OCI-LY7 (cell line): Measurements from ENCODE around the gene CD58. TPM values are rescaled to one million over a fixed set of nuclear protein-coding genes. Genes with fewer than 3 reads are reported as not detected.

Source experiments
- BruUV-seq: library from RNA; stranded (reverse); fragments of 400-500 nt; replicated peaks from 2 replicates; lab custom pipeline; 2021; lab: Mats Ljungman, UMichigan
- CTCF ChIA-PET: fragments of 300-600 bp; sonication (Branson Sonifier 250); formaldehyde crosslinking; loops from one replicate; lab custom pipeline; 2022; ENCODE audit warnings: antibody characterized with exemption; ENCODE audit not compliant: unreplicated experiment; lab: Charles Lee
- POLR2A ChIA-PET: fragments of 300-600 bp; sonication (Branson Sonifier 250); formaldehyde crosslinking; loops from one replicate; lab custom pipeline; 2022; ENCODE audit warnings: antibody characterized with exemption; lab: Charles Lee
- DNase-seq: peaks from one replicate; pipeline ENCODE4 v3.0.0-alpha.2; 2015; ENCODE audit warnings: low spot score
- H2AFZ ChIP-seq: fragments of 200-600 bp; sonication (generic), shearing (Covaris generic); 2 replicates; pipeline ENCODE4 v1.6.1; 2014; ENCODE audit warnings: mild to moderate bottlenecking, antibody characterized with exemption, low read length, moderate library complexity
- H3K27ac ChIP-seq: fragments of 200-600 bp; sonication (generic); 2 replicates; pipeline ENCODE4 v1.5.1; 2014; ENCODE audit warnings: mixed run types, low read depth, mild to moderate bottlenecking, moderate library complexity, low read length, inconsistent platforms; ENCODE audit not compliant: poor library complexity, severe bottlenecking
- H3K36me3 ChIP-seq: fragments of 200-600 bp; sonication (generic); 2 replicates; pipeline ENCODE4 v1.6.1; 2014; ENCODE audit warnings: mild to moderate bottlenecking, antibody characterized with exemption, low read length, moderate library complexity, mixed read lengths; ENCODE audit not compliant: insufficient read depth
- H3K4me1 ChIP-seq: fragments of 200-600 bp; sonication (generic); 2 replicates; pipeline ENCODE4 v1.5.1; 2014; ENCODE audit warnings: mild to moderate bottlenecking, low read length; ENCODE audit not compliant: insufficient read depth, poor library complexity, severe bottlenecking
- H3K4me2 ChIP-seq: fragments of 200-600 bp; sonication (generic); 2 replicates; pipeline ENCODE4 v1.6.1; 2014; ENCODE audit warnings: mild to moderate bottlenecking, low read length
- H3K4me3 ChIP-seq: fragments of 200-600 bp; sonication (generic); 2 replicates; pipeline ENCODE4 v1.5.1; 2014; ENCODE audit warnings: mild to moderate bottlenecking, low read depth, low read length; ENCODE audit not compliant: poor library complexity, severe bottlenecking
- H3K79me2 ChIP-seq: fragments of 200-600 bp; sonication (generic); 2 replicates; pipeline ENCODE4 v1.6.1; 2016; ENCODE audit warnings: low read depth, mild to moderate bottlenecking, low read length, moderate library complexity, mixed read lengths; ENCODE audit not compliant: insufficient read depth
- H3K9me2 ChIP-seq: fragments of 200-600 bp; sonication (generic); 2 replicates; pipeline ENCODE4 v1.6.1; 2016; ENCODE audit warnings: mild to moderate bottlenecking, low read length, mixed read lengths; ENCODE audit not compliant: insufficient read depth
- H3K9me3 ChIP-seq: fragments of 200-600 bp; sonication (generic); 2 replicates; pipeline ENCODE4 v1.6.1; 2014; ENCODE audit warnings: mild to moderate bottlenecking, mixed run types, low read length, mixed read lengths
- H4K20me1 ChIP-seq: fragments of 200-600 bp; sonication (generic); 2 replicates; pipeline ENCODE4 v1.6.1; 2014; ENCODE audit warnings: mild to moderate bottlenecking, antibody characterized with exemption, low read length, moderate library complexity, mixed read lengths; ENCODE audit not compliant: insufficient read depth
- CTCF ChIP-seq: fragments of 200-600 bp; sonication (generic); conservative IDR thresholded peaks from 2 replicates; pipeline ENCODE4 v1.5.1; 2014; ENCODE audit warnings: mild to moderate bottlenecking, antibody characterized with exemption, low read length, moderate library complexity, mixed read lengths
- EZH2phosphoT487 ChIP-seq: fragments of 200-600 bp; sonication (generic); IDR thresholded peaks from 2 replicates; pipeline ENCODE4 v1.6.1; 2018; ENCODE audit warnings: low read depth, borderline replicate concordance, mild to moderate bottlenecking, mixed run types, antibody characterized with exemption, low read length, moderate library complexity, mixed read lengths
- intact Hi-C: fragments of 100-400 bp; cut with micrococcal nuclease; formaldehyde crosslinking; loops from one replicate; pipeline ENCODE4 v1.10.0; 2022; ENCODE audit not compliant: unreplicated experiment
- total RNA-seq, 2 experiments: library from RNA; depleted of rRNA in 1 of 2; stranded (reverse); fragments of >200 nt in 1 of 2; shearing (Covaris generic) in 1 of 2; gene quantifications; 2 replicates each; pipeline ENCODE4 v1.2.3, GENCODE V29; 2014 to 2022

Gene CD58
- total RNA-seq, 2 experiments from 2014 or later: 3.3 TPM; not detected in 1

GRCh38 chr1:116470671-116471070, 100.2 kb downstream of the CD58 start:
- DNase-seq: no peak
- Histone ChIP-seq H3K27ac (no peak overlapping the region), H3K36me3 (no peaks in the 10 kb centered on the region), H3K9me3 (no peaks in the 10 kb centered on the region), H4K20me1 (no peaks in the 10 kb centered on the region), H3K4me1 (no peaks in the 10 kb centered on the region), H3K4me2 (no peak overlapping the region), H3K79me2 (no peaks in the 10 kb centered on the region), H3K9me2 (no peaks in the 10 kb centered on the region), H3K4me3 (no peak overlapping the region), H2AFZ (no peak overlapping the region)
- no peak for TF ChIP-seq EZH2phosphoT487
- TF ChIP-seq CTCF: no peak
- ChIA-PET POLR2A (no interaction called here), CTCF (interaction anchor here (0.6 kb wide), 1 partner anchor 459 kb away, joined by 5 read pairs; no protein-coding TSS in a partner anchor)
- BruUV-seq: no TSS peak
- intact Hi-C loops: no loop called here

GRCh38 chr1:116466810-116467557, 103.8 kb downstream of the CD58 start:
- DNase-seq: no peak
- intact Hi-C loops: no loop called here
- CTCF ChIA-PET: no interaction called here

More at GRCh38 chr1:116466810-116467557, 103.8 kb downstream of the CD58 start:
- Histone ChIP-seq H3K4me2 (no peak overlapping the region), H3K79me2 (no peaks in the 10 kb centered on the region), H4K20me1 (no peaks in the 10 kb centered on the region), H3K9me3 (no peaks in the 10 kb centered on the region), H3K4me1 (no peaks in the 10 kb centered on the region), H3K9me2 (no peaks in the 10 kb centered on the region), H3K36me3 (no peaks in the 10 kb centered on the region), H3K27ac (no peak overlapping the region), H3K4me3 (no peak overlapping the region), H2AFZ (no peak overlapping the region)
- no TSS peak for BruUV-seq
- no peak for TF ChIP-seq CTCF
- no peak for TF ChIP-seq EZH2phosphoT487
- POLR2A ChIA-PET: no interaction called here
